ENCODE data around the gene SLC2A8. TPM values are rescaled to one million over a fixed set of nuclear protein-coding genes. Genes with fewer than 3 reads are reported as not detected.

Gene SLC2A8
- total RNA-seq, 1 donor from 2014 or later: 13.8 TPM

DNA sequence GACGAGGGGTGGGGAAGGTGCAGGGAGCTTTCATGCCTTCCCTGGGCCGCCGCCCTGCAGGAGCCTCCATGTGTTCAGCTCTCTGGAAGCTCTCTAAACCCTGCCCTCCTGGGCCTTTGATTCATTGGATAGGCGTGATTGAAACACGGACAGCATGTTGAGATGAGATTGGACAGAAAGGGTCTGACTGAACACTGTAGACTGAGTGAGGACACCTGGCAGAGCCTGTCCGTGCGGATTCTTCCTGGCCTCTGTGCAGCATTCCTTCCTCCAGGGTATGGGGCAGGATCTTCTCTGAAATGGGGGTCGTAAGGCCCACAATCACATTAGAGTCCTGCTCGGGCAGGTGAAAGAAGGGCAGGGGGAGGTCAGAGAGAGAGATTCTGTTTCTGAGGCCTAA, 41.4 kb downstream of the SLC2A8 start:
- TF ChIP-seq, protein P1, sequence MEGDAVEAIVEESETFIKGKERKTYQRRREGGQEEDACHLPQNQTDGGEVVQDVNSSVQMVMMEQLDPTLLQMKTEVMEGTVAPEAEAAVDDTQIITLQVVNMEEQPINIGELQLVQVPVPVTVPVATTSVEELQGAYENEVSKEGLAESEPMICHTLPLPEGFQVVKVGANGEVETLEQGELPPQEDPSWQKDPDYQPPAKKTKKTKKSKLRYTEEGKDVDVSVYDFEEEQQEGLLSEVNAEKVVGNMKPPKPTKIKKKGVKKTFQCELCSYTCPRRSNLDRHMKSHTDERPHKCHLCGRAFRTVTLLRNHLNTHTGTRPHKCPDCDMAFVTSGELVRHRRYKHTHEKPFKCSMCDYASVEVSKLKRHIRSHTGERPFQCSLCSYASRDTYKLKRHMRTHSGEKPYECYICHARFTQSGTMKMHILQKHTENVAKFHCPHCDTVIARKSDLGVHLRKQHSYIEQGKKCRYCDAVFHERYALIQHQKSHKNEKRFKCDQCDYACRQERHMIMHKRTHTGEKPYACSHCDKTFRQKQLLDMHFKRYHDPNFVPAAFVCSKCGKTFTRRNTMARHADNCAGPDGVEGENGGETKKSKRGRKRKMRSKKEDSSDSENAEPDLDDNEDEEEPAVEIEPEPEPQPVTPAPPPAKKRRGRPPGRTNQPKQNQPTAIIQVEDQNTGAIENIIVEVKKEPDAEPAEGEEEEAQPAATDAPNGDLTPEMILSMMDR (IDR thresholded peaks at IDR 0.05): no peak
- TF ChIP-seq POLR2A (IDR thresholded peaks at IDR 0.05) (no peak), POLR2AphosphoS5 (IDR thresholded peaks at IDR 0.05; ENCODE audit: insufficient read depth in 1 of 2, low read depth in 1 of 2) (no peak)
- H3K36me3 ChIP-seq: peaks cover 0 to 86% of the 10 kb centered on the region in 2 donors
- H3K27me3 ChIP-seq: no peaks in the 10 kb centered on the region
- intact Hi-C loops (cut with DNase I): no loop called here
- no peak overlapping the region for H3K27ac ChIP-seq
- no peak for DNase-seq (ENCODE audit: extremely low spot score in 2 of 2)
- no peaks in the 10 kb centered on the region for H3K4me1 ChIP-seq
- H3K9me3 ChIP-seq: no peaks in the 10 kb centered on the region
- H3K4me3 ChIP-seq: no peak overlapping the region

DNA sequence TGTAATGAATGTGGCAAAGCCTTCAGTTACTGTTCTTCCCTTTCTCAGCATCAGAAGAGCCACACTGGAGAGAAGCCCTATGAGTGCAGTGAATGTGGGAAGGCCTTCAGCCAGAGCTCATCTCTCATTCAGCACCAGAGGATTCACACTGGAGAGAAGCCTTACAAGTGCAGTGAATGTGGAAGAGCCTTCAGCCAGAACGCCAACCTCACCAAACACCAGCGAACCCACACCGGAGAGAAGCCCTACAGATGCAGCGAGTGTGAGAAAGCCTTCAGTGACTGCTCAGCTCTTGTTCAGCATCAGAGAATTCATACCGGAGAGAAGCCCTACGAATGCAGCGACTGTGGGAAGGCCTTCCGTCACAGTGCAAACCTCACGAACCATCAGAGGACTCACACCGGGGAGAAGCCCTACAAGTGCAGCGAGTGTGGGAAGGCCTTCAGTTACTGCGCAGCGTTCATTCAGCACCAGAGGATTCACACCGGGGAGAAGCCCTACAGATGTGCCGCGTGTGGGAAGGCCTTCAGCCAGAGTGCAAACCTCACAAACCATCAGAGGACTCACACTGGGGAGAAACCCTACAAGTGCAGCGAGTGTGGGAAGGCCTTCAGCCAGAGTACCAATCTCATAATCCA, 47.4 kb downstream of the SLC2A8 start:
- Histone ChIP-seq H3K9me3 (no peaks in the 10 kb centered on the region), H3K4me3 (no peak overlapping the region), H3K27ac (no peak overlapping the region), H3K4me1 (peaks cover 13% of the 10 kb centered on the region), H3K36me3 (peaks cover 0 to 76% of the 10 kb centered on the region in 2 donors), H3K27me3 (no peaks in the 10 kb centered on the region)
- DNase-seq (ENCODE audit: extremely low spot score in 2 of 2): no peak
- TF ChIP-seq POLR2A (IDR thresholded peaks at IDR 0.05) (no peak), POLR2AphosphoS5 (IDR thresholded peaks at IDR 0.05; ENCODE audit: insufficient read depth in 1 of 2, low read depth in 1 of 2) (no peak)
- TF ChIP-seq, protein P1 (IDR thresholded peaks at IDR 0.05): no peak
- intact Hi-C loops (cut with DNase I): no loop called here

DNA sequence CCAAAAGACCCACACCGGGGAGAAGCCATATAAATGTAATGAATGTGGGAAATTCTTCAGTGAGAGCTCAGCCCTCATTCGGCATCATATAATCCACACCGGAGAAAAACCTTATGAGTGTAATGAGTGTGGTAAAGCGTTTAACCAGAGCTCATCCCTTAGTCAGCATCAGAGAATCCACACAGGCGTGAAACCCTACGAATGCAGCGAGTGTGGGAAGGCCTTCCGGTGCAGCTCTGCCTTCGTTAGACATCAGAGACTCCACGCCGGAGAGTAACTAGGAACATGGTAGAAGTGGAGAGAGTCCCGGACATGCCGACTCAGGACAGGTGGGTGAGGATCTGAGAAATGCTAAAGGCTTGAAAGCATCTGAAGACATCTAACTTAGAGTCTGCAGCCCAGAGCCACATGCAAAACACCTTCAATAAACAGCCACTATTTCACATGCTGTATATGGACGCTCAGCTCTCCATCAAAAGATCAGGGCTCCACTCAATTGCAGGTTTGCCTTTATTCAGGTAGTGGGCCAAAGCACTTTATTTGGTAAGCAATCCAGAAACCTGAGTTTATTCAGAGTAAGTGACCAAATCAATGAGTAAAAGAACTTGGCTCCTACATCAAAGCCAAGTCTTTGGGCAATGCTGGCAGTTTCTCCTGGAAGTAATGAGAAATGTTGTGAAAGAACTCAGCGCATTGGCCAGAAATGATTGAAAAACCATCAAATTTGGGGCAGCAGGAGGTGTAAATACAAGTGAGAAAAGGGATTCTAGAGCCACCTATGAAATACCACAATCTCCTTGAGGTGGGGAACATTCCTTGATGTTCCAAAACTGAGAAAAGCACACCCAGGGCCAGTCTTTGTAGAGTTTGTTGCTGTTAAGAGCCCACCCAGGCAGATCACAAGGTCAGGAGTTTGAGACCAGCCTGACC, 48.2 kb downstream of the SLC2A8 start:
- no peaks in the 10 kb centered on the region for H3K27me3 ChIP-seq
- H3K4me1 ChIP-seq: peaks cover 21% of the 10 kb centered on the region
- H3K27ac ChIP-seq: no peak overlapping the region
- no peak for DNase-seq (ENCODE audit: extremely low spot score in 2 of 2)
- intact Hi-C loops (cut with DNase I): no loop called here
- no peak for TF ChIP-seq POLR2A (IDR thresholded peaks at IDR 0.05)
- TF ChIP-seq POLR2AphosphoS5 (IDR thresholded peaks at IDR 0.05; ENCODE audit: insufficient read depth in 1 of 2, low read depth in 1 of 2): no peak
- TF ChIP-seq, protein P1 (IDR thresholded peaks at IDR 0.05): no peak
- peaks cover 0 to 69% of the 10 kb centered on the region in 2 donors for H3K36me3 ChIP-seq
- H3K4me3 ChIP-seq: no peak overlapping the region
- H3K9me3 ChIP-seq: no peaks in the 10 kb centered on the region

DNA sequence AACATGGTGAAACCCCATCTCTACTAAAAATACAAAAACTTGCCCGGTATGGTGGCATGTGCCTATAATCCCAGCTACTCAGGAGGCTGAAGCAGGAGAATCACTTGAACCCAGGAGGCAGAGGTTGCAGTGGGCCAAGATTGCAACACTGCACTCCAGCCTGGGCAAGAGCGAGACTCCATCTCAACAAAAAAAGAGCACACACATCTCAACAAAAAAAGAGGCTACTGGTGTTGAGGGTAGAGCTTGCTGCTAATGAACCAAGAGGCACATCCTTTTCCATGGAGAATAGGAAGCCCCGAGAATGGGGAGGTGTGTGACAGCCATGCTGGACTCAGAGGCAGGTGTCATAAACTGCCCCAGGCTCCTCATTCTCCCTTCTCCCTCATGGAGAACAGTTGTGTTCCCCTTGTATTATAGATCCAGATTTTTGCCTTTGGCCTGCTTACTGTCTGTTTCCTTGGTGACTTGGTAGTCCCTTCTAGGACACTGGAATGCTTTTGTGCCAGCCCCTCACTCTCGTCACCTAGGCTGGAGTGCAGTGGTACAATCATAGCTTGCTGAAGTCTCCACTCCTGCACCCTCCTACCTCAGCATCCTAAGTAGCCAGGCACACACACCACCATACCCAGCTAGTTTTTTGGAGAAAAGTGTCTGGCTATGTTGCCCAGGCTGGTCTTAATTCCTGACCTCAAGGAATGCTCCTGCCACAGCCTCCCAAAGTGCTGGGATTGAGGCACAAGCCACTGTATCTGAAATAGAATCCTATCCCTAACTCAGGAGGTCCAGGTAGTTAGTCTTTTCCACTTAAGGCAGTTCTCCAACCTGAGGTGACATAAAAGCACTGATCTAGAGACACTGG, 49.1 kb downstream of the SLC2A8 start:
- peaks cover 0 to 60% of the 10 kb centered on the region in 2 donors for H3K36me3 ChIP-seq
- H3K27me3 ChIP-seq: no peaks in the 10 kb centered on the region
- H3K9me3 ChIP-seq: no peaks in the 10 kb centered on the region
- no peak overlapping the region for H3K4me3 ChIP-seq
- no peak overlapping the region for H3K27ac ChIP-seq
- TF ChIP-seq POLR2A (IDR thresholded peaks at IDR 0.05): no peak
- TF ChIP-seq, protein P1 (IDR thresholded peaks at IDR 0.05): no peak
- no peak for TF ChIP-seq POLR2AphosphoS5 (IDR thresholded peaks at IDR 0.05; ENCODE audit: insufficient read depth in 1 of 2, low read depth in 1 of 2)
- peaks cover 25% of the 10 kb centered on the region for H3K4me1 ChIP-seq
- DNase-seq (ENCODE audit: extremely low spot score in 2 of 2): no peak
- intact Hi-C loops (cut with DNase I): no loop called here

Data from vagina (tissue), 2 donors.